Testis (tissue), 3 donors: ENCODE results near the gene HLCS. TPM values are rescaled to one million over a fixed set of nuclear protein-coding genes. Genes with fewer than 3 reads are reported as not detected.

Experiments used
- DNase-seq: peaks from one replicate; pipeline ENCODE4 v3.0.0-alpha.2; 2019
- H3K27ac ChIP-seq, 2 donors: fragments of 200-600 bp; sonication (generic); one replicate each; pipeline ENCODE4 v1.5.1; 2019
- H3K27me3 ChIP-seq: fragments of 200-600 bp; sonication (generic); one replicate; pipeline ENCODE4 v1.5.1; 2019
- H3K36me3 ChIP-seq: fragments of 200-600 bp; sonication (generic); one replicate; pipeline ENCODE4 v1.5.1; 2017; ENCODE audit warnings: low read depth; ENCODE audit errors: missing control alignments
- H3K4me1 ChIP-seq: fragments of 200-600 bp; sonication (generic); one replicate; pipeline ENCODE4 v1.5.1; 2019
- H3K4me3 ChIP-seq, 2 donors: fragments of 200-600 bp; sonication (generic); one replicate each; pipeline ENCODE4 v1.5.1; 2017 to 2019
- H3K9me3 ChIP-seq: fragments of 200-600 bp; sonication (generic); one replicate; pipeline ENCODE4 v1.5.1; 2017
- CTCF ChIP-seq, 3 experiments: fragments of 450-650 bp in 2 of 3; fragments of 200-600 bp in 1 of 3; sonication (generic) in 1 of 3; IDR thresholded peaks; one replicate each; pipeline ENCODE4 v1.5.1; 2016 to 2019; ENCODE audit warnings: antibody characterized with exemption in 3 of 3, mild to moderate bottlenecking in 2 of 3, moderate library complexity in 1 of 3
- POLR2A ChIP-seq: fragments of 450-650 bp; IDR thresholded peaks from one replicate; pipeline ENCODE4 v1.6.1; 2017; ENCODE audit warnings: antibody characterized with exemption, mild to moderate bottlenecking, moderate library complexity
- WGBS, 2 donors: methylation state at CpG; one replicate each; pipeline ENCODE4 v1.1.5; 2018; 5-methylcytosine and 5-hydroxymethylcytosine counted together
- intact Hi-C: fragments of 100-400 bp; cut with DNase I; formaldehyde crosslinking; loops from one replicate; pipeline ENCODE4 v1.15.1; 2023; ENCODE audit warnings: low total_unique reads
- polyA plus RNA-seq: library from polyadenylated mRNA; stranded (reverse); fragments of 350-450 nt; fragmentation: Illumina TruSeq; extraction: RNeasy Lipid Tissue Mini Kit (QIAGEN cat#74804); gene quantifications from one replicate; pipeline ENCODE4 v1.2.3, GENCODE V29; 2014; ENCODE audit warnings: low read depth, low replicate concordance; ENCODE audit not compliant: insufficient read depth
- total RNA-seq, 2 donors: library from RNA; depleted of rRNA; stranded (reverse); fragments of >200 nt; gene quantifications; one replicate each; pipeline ENCODE4 v1.2.3, GENCODE V29; 2016

HLCS gene
- total and polyA plus RNA-seq, 3 donors from 2014 or later, result 19.5 to 38.1 (median 30.1) TPM

GRCh38 chr21:36704958-36705678, 261.4 kb downstream of the HLCS start:
- WGBS, 2 donors, result 3 to 5% methylated on average over 30 to 33 of the region's 39 CpGs
- no peak overlapping the region for H3K27ac ChIP-seq
- H3K27me3 ChIP-seq, result no peaks in the 10 kb centered on the region
- H3K4me3 ChIP-seq, result no peak overlapping the region
- no peaks in the 10 kb centered on the region for H3K36me3 ChIP-seq
- H3K4me1 ChIP-seq, result peaks cover 14% of the 10 kb centered on the region
- intact Hi-C loops, result no loop called here
- TF ChIP-seq CTCF (IDR thresholded peaks at IDR 0.05), result no peak
- no peak for TF ChIP-seq POLR2A
- DNase-seq, result no peak
- no peaks in the 10 kb centered on the region for H3K9me3 ChIP-seq

GRCh38 chr21:36704281-36704957, 262.1 kb downstream of the HLCS start:
- intact Hi-C loops, result no loop called here
- no peaks in the 10 kb centered on the region for H3K9me3 ChIP-seq
- DNase-seq, result no peak
- H3K4me3 ChIP-seq, result no peak overlapping the region
- H3K27ac ChIP-seq, result no peak overlapping the region
- H3K27me3 ChIP-seq, result no peaks in the 10 kb centered on the region
- 5 to 6% methylated on average over 18 to 48 of the region's 49 CpGs for WGBS, 2 donors
- TF ChIP-seq POLR2A (no peak), CTCF (IDR thresholded peaks at IDR 0.05) (no peak)
- H3K36me3 ChIP-seq, result no peaks in the 10 kb centered on the region
- H3K4me1 ChIP-seq, result peaks cover 19% of the 10 kb centered on the region

- Histone ChIP-seq H3K4me3 (no peak overlapping the region), H3K4me1 (peaks cover 17% of the 10 kb centered on the region), H3K9me3 (no peaks in the 10 kb centered on the region), H3K27me3 (no peaks in the 10 kb centered on the region), H3K27ac (no peak overlapping the region), H3K36me3 (no peaks in the 10 kb centered on the region)
- DNase-seq, result no peak
- TF ChIP-seq POLR2A (no peak), CTCF (IDR thresholded peaks at IDR 0.05) (no peak)
- intact Hi-C loops, result no loop called here
- 29 to 30% methylated on average over 12 to 15 of the region's 15 CpGs for WGBS, 2 donors
Measured at GRCh38 chr21:36703626-36704280, 262.7 kb downstream of the HLCS start.

- Histone ChIP-seq H3K27me3 (no peaks in the 10 kb centered on the region), H3K4me3 (no peak overlapping the region), H3K27ac (no peak overlapping the region), H3K4me1 (peaks cover 14% of the 10 kb centered on the region), H3K9me3 (no peaks in the 10 kb centered on the region), H3K36me3 (no peaks in the 10 kb centered on the region)
- 64 to 85% methylated on average over 3 of the region's 3 CpGs for WGBS, 2 donors
- intact Hi-C loops, result no loop called here
- TF ChIP-seq POLR2A (no peak), CTCF (IDR thresholded peaks at IDR 0.05) (no peak)
- no peak for DNase-seq
Measured at GRCh38 chr21:36703123-36703522, 263.3 kb downstream of the HLCS start.
